HCT116 (cell line): ENCODE measurements around the gene ARHGAP23. TPM values are rescaled to one million over a fixed set of nuclear protein-coding genes. Genes with fewer than 3 reads are reported as not detected.

Source experiments
- ATAC-seq: fragments of 200-7000 bp; cut with Tn5 transposase; 2 replicates; pipeline ENCODE4 v1.9.1; 2020; ENCODE audit warnings: mild to moderate bottlenecking, moderate library complexity
- BruUV-seq: library from RNA; stranded (reverse); fragments of 400-500 nt; replicated peaks from 2 replicates; lab custom pipeline; 2021; lab: Mats Ljungman, UMichigan
- CTCF ChIA-PET: fragments of 300-600 bp; sonication (Branson Sonifier 250); formaldehyde crosslinking; loops from one replicate; lab custom pipeline; 2021; ENCODE audit warnings: antibody characterized with exemption; lab: Charles Lee
- POLR2A ChIA-PET: fragments of 300-600, 350-600 bp; sonication (Branson Sonifier 250); formaldehyde crosslinking; loops from one replicate; lab custom pipeline; 2021; ENCODE audit warnings: antibody characterized with exemption; lab: Charles Lee
- RAD21 ChIA-PET, 2 experiments: fragments of 300-600 bp; sonication (Branson Sonifier 250); formaldehyde crosslinking; loops; one replicate each; lab custom pipeline; 2023; ENCODE audit warnings: low total read pairs in 2 of 2; ENCODE audit not compliant: uncharacterized antibody in 2 of 2, unreplicated experiment in 2 of 2, low non-redundant PET in 1 of 2; lab: Charles Lee
- DNase-seq: peaks from one replicate; pipeline ENCODE4 v3.0.0-alpha.2; 2010; ENCODE audit warnings: low read depth, low spot score
- H2AFZ ChIP-seq: fragments of 200-600 bp; shearing (Covaris generic), sonication (generic); 2 replicates; pipeline ENCODE4 v1.6.1; 2017; ENCODE audit warnings: low read depth, mixed run types, mixed read lengths, antibody characterized with exemption, low read length; ENCODE audit not compliant: poor library complexity, severe bottlenecking
- H3K27ac ChIP-seq: 2 replicates; pipeline ENCODE4 v1.5.1; 2012; ENCODE audit warnings: low read depth, low read length
- H3K27me3 ChIP-seq: fragments of 200-600 bp; sonication (generic); 2 replicates; pipeline ENCODE4 v1.6.1; 2016; ENCODE audit warnings: mixed run types, low read length, mixed read lengths; ENCODE audit not compliant: insufficient read depth
- H3K36me3 ChIP-seq, 2 experiments: fragments of 200-500 bp in 1 of 2; fragments of 200-600 bp in 1 of 2; sonication (Bioruptor generic) in 1 of 2; sonication (generic) in 1 of 2; 2 replicates each; pipeline versions ENCODE4 v1.5.1 to v1.6.1; 2014 to 2016; ENCODE audit warnings: low read length in 2 of 2, inconsistent platforms in 1 of 2, mixed read lengths in 1 of 2, mixed run types in 1 of 2; ENCODE audit not compliant: insufficient read depth in 2 of 2, control insufficient read depth in 1 of 2
- H3K4me1 ChIP-seq, 2 experiments: fragments of 200-600 bp in 1 of 2; sonication (generic) in 1 of 2; 2 replicates each; pipeline versions ENCODE4 v1.5.1 to v1.6.1; 2012 to 2017; ENCODE audit warnings: low read length in 2 of 2, inconsistent platforms in 1 of 2, mild to moderate bottlenecking in 1 of 2, mixed read lengths in 1 of 2, mixed run types in 1 of 2, moderate library complexity in 1 of 2; ENCODE audit not compliant: insufficient read depth in 2 of 2, control insufficient read depth in 1 of 2
- H3K4me2 ChIP-seq: fragments of 200-600 bp; sonication (generic); 2 replicates; pipeline ENCODE4 v1.6.1; 2017; ENCODE audit warnings: mixed run types, low read length, mixed read lengths
- H3K4me3 ChIP-seq, 2 experiments: fragments of 200-600 bp in 1 of 2; sonication (generic) in 1 of 2; replicated peaks in 1 of 2; 2 replicates each; pipeline ENCODE4 v1.5.1; 2011 to 2016; ENCODE audit warnings: low read length in 2 of 2, control low read depth in 1 of 2, low read depth in 1 of 2, mild to moderate bottlenecking in 1 of 2, mixed read lengths in 1 of 2, mixed run types in 1 of 2
- H3K79me2 ChIP-seq: fragments of 200-600 bp; sonication (generic); 2 replicates; pipeline ENCODE4 v1.6.1; 2017; ENCODE audit warnings: mild to moderate bottlenecking, mixed run types, low read length, moderate library complexity, mixed read lengths; ENCODE audit not compliant: insufficient read depth
- H3K9ac ChIP-seq: fragments of 200-600 bp; sonication (generic); 2 replicates; pipeline ENCODE4 v1.6.1; 2016; ENCODE audit warnings: low read length, mixed read lengths
- H3K9me2 ChIP-seq: fragments of 200-600 bp; sonication (generic), shearing (Covaris generic); 2 replicates; pipeline ENCODE4 v1.6.1; 2017; ENCODE audit warnings: mixed run types, mild to moderate bottlenecking, moderate library complexity; ENCODE audit not compliant: insufficient read depth
- H3K9me3 ChIP-seq, 2 experiments: fragments of 200-500 bp in 1 of 2; fragments of 200-600 bp in 1 of 2; sonication (Bioruptor generic) in 1 of 2; sonication (generic) in 1 of 2; 2 replicates each; pipeline ENCODE4 v1.6.1; 2014 to 2017; ENCODE audit warnings: low read length in 2 of 2, mixed read lengths in 2 of 2, inconsistent platforms in 1 of 2, low read depth in 1 of 2, mild to moderate bottlenecking in 1 of 2, mixed run types in 1 of 2, moderate library complexity in 1 of 2; ENCODE audit not compliant: control insufficient read depth in 1 of 2, insufficient read depth in 1 of 2
- H4K20me1 ChIP-seq: fragments of 200-600 bp; sonication (generic), shearing (Covaris generic); 2 replicates; pipeline ENCODE4 v1.6.1; 2017; ENCODE audit warnings: mixed run types, mild to moderate bottlenecking, moderate library complexity; ENCODE audit not compliant: insufficient read depth
- ATF3 ChIP-seq: IDR thresholded peaks from 2 replicates; pipeline ENCODE4 v1.6.1; 2012
- CEBPB ChIP-seq: IDR thresholded peaks from 2 replicates; pipeline ENCODE4 v1.6.1; 2012; ENCODE audit warnings: low read depth
- CTCF ChIP-seq, 3 experiments: fragments of 200-600 bp in 1 of 3; sonication (generic) in 1 of 3; IDR thresholded peaks in 2 of 3; conservative IDR thresholded peaks in 1 of 3; 2 replicates each; pipeline ENCODE4 v1.5.1; 2012 to 2017; ENCODE audit warnings: low read depth in 2 of 3, low read length in 2 of 3, antibody characterized with exemption in 1 of 3, borderline replicate concordance in 1 of 3, control low read depth in 1 of 3, mild to moderate bottlenecking in 1 of 3, mixed read lengths in 1 of 3, mixed run types in 1 of 3, moderate library complexity in 1 of 3; ENCODE audit not compliant: insufficient read depth in 1 of 3
- MAX ChIP-seq: IDR thresholded peaks from 2 replicates; pipeline ENCODE4 v1.6.1; 2012
- POLR2AphosphoS5 ChIP-seq: IDR thresholded peaks from 2 replicates; pipeline ENCODE4 v1.6.1; 2011; ENCODE audit warnings: mild to moderate bottlenecking, low read depth, low read length, moderate library complexity
- RAD21 ChIP-seq: IDR thresholded peaks from 2 replicates; pipeline ENCODE4 v1.6.1; 2012; ENCODE audit warnings: low read depth, mild to moderate bottlenecking
- intact Hi-C: fragments of 100-400 bp; cut with micrococcal nuclease; formaldehyde crosslinking; loops from 2 replicates; pipeline ENCODE4 v1.10.0; 2022
- total RNA-seq: library from RNA; stranded (reverse); gene quantifications from one replicate; pipeline ENCODE4 v1.2.1, GENCODE V29; 2021; ENCODE audit not compliant: unreplicated experiment

ARHGAP23 gene
- total RNA-seq, 1 experiment from 2014 or later = 41.0 TPM

GRCh38 chr17:38401459-38401858 is 26.8 kb upstream of the ARHGAP23 start (continued):
- TF ChIP-seq MAX (no peak), CEBPB (no peak), POLR2AphosphoS5 (no peak)

GRCh38 chr17:38402897-38403296 is 25.4 kb upstream of the ARHGAP23 start:
- H3K36me3 ChIP-seq = peaks cover 4 to 15% of the 10 kb centered on the region in 2 experiments; a peak in 3 of 4 replicates
- POLR2A ChIA-PET = interaction anchor here (0.5 kb wide), 1 partner anchor 20 kb away, joined by 3 read pairs; no protein-coding TSS in a partner anchor
- H3K4me1 ChIP-seq = peaks cover 0 to 5% of the 10 kb centered on the region in 2 experiments; a peak in 1 of 4 replicates
- H3K4me3 ChIP-seq = no peak overlapping the region
- peak; percentile 68 for ATAC-seq
- no peak overlapping the region for H3K9ac ChIP-seq
- no peak overlapping the region for H2AFZ ChIP-seq
- H3K9me3 ChIP-seq = no peaks in the 10 kb centered on the region
- no peak overlapping the region for H3K4me2 ChIP-seq
- no peak overlapping the region for H3K27ac ChIP-seq
- TF ChIP-seq ATF3 (no peak), CTCF (IDR thresholded peaks at IDR 0.05 in 2 of 3, conservative IDR thresholded peaks at IDR 0.05 in 1 of 3; ENCODE audit: borderline replicate concordance in 1 of 3, insufficient read depth in 1 of 3, low read depth in 2 of 3, low read length in 2 of 3) (peak in 2 of 3 experiments; percentile 27 to 43; a peak in 3 of 6 replicates), RAD21 (peak; percentile 52)
- H3K27me3 ChIP-seq = no peaks in the 10 kb centered on the region
- intact Hi-C loops = no loop called here
- H3K9me2 ChIP-seq = no peaks in the 10 kb centered on the region
- no peaks in the 10 kb centered on the region for H3K79me2 ChIP-seq
- RAD21 ChIA-PET = no interaction called here
- no peak for DNase-seq
- CTCF ChIA-PET = interaction anchor here (1.1 to 3.5 kb wide), 2 partner anchors 10 to 54 kb away, joined by 3 to 15 read pairs; no protein-coding TSS in a partner anchor
- H4K20me1 ChIP-seq = no peaks in the 10 kb centered on the region
- BruUV-seq = no TSS peak
